GM20431 (cell line): ENCODE measurements around the gene MTMR12.
"Not testable (repeated sequence)": the region's sequence is repeated elsewhere in the genome, so short reads cannot be mapped to it uniquely, and the experiment has no call there.

Experiments used
- in situ Hi-C: fragments of 300-500 bp; cut with MseI, MboI; formaldehyde crosslinking; loops from one replicate; pipeline ENCODE4 v1.15.0; 2020; ENCODE audit warnings: low sequenced_read_pairs; ENCODE audit not compliant: unreplicated experiment

The MTMR12 gene

DNA sequence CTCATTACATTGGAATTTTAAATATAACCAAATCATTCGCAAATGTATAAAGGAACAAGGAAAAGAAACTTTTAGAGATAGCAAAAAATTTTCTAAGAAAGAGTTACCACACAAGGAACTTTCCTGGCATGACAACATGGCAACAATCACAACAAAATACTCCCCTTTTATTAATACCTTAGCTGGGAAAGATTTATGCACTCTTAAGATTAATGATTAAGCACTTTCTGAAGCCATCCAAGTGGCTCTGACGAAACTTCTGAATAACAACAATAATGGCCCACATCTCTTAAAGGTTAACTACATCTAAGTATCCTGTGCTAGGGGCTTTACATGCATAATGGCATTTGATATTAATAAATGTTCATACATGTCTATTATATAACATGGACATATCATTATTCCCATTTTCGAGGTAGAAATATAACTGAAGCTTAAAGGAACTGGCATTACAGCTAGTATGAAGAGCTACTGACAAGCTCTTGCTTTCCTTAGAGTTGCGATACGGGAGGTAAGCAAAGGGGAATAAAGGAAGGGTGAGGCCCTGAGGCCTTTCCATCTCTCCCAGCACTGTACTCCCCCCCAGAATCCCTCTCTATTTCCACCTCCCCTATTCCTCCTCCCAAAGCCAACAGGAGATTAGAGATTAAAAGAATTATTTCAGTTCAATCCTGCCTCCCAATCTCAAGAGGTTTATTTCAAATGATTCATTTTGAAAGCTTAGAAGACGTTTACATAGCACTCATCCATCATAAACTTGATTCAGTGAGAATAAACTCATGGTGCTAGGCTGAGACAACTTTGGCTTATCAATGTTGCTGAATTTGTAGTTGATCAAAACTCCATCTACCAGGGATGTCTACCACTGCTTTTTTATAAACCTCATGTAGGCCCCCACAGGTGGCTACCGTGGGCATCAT is 9.6 kb downstream of the MTMR12 start:
- in situ Hi-C loops = no loop called here

DNA sequence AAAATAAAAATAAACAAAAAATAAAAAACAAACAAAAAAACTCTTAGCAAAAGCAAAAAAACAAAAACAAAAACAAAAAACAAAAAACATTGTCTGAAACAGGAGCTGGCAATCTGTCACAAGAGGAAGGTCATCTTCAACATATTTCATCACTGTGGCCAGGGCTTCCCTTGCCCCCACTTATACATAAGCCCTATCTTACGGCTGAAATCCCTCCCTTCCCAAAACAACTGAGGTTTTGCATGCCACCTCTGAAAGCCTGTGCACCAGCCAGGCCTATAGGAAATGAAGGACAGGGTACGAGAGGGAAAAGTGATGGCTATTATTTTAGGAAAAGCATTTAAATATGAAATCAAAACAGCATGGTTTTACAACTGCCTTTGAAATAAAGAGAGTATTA is 10.8 kb downstream of the MTMR12 start:
- in situ Hi-C loops = no loop called here

DNA sequence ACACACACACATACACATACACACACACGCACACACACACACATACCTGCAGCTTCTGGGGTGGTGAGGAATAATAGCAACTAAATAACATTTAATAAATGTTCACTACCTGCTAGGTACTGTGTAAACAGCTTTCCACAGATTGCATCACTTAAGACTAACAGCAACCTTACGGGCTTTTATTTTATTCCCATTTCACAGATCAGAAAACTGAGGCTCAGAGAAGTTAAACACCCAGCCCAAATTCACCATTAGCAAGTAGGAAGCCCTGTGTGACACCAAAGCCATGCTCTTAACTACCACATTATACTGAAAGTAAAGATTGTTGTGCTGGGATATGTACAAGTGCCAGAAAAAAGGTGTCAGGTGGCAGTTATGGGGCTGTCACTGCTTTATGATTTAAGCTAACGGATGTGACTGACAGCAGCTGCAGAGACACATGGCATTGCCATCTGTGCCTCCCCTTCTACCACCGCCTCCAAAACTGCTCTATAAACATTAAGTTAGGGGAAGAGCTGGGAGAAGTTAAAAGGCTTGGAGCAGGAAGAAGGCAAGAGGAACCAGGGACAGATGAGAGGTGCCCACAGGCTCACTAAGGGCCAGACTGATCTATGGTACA is 13.6 kb downstream of the MTMR12 start:
- in situ Hi-C loops = no loop called here

DNA sequence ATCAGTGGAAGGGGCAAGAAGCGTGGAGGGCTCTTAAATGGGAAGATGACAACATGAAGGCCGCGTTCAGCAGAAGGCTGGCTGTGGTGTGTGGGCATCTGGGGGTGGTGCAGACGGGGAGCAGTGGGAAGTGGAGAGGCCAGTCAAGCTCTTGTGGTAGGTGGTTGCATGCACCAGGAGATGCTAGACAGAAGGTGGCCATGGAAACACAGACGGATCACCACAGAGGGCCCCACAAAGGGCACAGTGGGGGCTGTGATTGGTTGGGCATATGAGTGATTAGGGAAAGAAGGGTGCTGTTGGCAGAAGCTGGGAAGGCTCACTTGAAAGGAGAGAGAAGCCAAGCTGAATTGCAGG is 14.7 kb downstream of the MTMR12 start:
- in situ Hi-C loops = no loop called here

DNA sequence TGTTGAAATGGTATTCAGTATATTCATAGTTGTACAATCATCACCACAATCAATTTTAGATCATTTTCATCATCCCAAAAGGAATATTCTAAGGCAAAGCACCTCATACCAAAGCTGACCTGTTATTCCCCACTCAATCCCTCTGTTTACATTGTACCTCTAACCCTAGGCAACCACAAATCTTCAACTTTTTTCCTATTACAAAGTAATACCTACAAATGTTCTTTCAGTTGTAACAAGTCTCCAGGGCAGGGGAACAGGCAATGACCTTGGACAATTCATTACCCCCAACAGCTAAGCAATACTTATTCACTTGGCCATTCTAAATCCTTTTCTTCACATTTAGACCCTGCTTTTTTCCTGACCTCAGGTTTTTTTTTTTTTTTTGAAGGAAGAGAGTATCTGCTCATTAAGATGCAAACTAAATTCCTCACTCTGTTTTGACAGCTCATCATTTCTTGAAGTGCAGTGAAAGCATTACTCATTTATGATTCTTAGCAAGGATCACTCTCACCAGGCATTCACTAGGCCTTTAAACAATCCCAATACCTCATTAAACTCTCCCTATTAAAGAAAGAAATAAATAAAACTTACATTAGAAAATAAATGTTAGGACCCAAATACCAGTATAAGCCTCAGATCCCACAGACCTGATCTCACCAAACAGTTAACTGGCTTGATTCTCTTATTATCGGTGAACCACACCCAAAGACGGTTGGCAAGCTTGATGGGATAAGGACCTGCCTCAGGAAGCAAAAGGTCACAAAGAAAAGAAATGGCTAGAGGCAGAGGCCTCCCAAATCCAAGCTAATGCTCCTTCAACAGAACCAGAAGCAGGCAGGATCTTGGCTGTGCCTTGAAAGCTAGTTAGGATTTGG is 15.3 kb downstream of the MTMR12 start:
- in situ Hi-C loops = no loop called here

DNA sequence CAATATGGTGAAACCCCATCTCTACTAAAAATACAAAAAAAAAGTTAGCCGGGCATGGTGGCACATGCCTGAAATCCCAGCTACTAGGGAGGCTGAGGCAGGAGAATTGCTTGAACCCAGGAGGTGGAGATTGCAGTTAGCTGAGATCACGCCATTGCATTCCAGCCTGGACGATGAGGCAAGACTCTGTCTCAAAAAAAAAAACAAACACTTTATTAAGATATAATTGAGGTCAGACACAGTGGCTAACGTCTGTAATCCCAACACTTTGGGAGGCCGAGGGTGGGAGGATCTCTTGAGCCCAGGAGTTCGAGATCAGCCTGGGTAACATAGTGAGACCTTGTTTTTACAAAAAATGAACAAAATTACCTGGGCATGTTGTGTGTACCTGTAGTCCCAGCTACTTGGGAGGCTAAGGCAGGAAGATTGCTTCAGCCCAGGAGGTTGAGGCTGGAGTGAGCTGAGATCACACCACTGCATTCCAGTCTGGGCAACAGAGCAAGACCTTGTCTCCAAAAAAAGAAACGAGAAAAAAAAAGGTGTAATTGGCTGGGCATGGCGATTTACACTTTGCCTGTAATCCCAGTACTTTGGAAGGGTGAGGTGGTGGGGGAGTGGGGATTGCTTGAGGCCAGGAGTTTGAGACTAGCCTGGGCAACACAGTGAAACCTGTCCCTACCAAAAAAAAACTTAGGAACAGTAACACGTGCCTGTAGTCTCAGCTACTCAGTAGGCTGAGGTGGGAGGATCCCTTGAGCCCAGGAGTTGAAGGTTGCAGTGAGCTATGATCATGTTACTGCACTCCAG is 16.6 kb downstream of the MTMR12 start:
- in situ Hi-C loops = not testable (repeated sequence)

DNA sequence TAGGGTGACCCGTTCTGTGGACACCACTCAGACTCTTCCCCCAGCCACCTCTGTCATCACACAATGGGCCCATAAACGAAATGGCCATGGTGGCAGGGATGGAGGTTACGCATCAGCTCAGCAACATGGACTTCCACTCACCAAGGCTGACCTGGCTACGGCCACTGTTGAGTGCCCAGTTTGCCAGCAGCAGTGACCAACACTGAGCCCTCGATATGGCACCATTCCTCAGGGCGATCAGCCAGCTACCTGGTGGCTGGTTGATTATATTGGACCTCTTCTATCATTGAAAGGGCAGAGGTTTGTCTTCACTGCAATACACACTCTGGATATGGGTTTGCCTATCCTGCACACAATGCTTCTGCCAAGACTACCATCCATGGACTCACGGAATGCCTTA is 21.1 kb downstream of the MTMR12 start:
- in situ Hi-C loops = no loop called here

DNA sequence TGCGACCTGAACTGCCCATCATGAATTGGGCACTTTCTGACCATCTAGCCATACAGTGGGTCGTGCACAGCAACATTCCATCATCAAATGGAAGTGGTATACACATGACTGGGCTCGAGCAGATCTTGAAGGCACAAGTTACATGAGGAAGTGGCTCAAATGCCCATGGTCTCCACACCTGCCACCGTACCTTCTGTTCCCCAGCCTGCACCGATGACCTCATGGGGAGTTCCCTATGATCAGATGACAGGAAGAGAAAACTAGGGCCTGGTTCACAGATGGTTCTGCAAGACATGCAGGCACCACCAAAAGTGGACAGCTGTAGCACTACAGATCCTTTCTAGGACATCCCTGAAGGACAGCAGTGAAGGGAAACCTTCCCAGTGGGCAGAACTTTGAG is 21.8 kb downstream of the MTMR12 start:
- in situ Hi-C loops = no loop called here

DNA sequence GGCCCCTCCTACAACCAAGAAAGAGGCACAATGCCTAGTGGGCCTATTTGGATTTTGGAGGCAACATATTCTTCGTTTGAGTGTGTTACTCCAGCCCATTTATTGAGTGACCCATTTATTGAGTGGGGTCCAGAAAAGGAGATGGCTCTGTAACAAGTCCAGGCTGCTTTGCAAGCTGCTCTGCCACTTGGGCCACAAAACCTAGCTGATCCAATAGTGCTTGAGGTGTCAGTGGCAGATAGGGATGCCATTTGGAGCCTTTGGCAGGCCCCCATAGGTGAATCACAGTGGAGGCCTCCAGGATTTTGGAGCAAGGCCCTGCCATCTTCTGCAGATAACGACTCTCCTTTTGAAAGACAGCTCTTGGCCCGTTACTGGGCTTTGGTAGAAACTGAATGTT is 22.2 kb downstream of the MTMR12 start:
- in situ Hi-C loops = not testable (repeated sequence)

DNA sequence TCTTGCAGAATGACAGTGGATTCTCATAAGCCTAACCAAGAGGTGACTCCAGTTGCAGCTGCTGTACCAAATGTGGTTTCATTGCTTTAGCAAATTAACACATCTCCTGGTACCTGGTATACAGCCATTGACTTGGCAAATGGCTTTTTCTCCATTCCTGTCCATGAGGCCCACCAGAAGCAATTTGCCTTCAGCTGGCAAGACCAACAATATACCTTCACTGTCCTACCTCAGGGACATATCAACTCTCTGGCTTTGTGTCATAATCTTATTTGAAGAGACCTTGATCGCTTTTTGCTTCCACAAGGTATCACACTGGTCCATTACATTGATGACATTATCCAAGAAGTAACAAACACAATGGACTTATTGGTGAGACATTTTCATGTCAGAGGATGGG is 22.8 kb downstream of the MTMR12 start:
- in situ Hi-C loops = not testable (repeated sequence)

DNA sequence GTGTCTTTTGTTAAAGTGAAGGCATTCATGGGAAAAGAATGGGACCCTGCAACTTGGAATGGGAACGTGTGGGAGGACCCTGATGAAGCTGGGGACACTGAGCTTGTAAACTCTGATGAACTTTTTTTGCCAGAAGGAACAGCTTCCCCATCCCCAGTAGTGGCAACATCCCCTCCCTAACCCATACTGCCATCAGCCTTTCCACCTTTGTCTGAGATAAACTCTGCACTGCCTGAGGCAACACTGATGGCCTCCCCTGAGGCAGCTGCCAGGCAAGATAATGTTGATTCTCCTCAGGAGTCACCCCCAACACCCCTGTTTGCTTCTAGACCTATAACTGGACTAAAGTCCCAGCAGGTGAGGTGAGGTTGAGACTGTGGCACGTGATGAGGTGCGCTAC is 24.6 kb downstream of the MTMR12 start:
- in situ Hi-C loops = not testable (repeated sequence)

DNA sequence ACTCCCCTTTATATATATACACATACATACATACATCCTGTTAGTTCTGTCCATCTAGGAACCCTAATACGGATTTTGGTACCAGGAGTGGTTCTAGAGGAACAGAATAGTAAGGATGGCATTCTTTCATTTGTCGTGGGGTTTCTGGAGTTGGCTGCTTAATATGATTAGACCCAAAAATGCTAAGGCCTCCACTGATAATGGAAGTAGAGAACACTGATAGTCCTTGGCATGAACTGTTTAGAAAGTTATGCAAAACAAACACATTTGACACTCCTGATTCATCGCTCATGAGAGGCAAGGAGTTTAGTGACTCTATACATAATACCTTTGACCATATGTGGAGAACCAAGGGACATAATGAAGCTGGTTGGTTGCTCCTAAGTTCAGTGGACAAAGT is 25.2 kb downstream of the MTMR12 start:
- in situ Hi-C loops = not testable (repeated sequence)

DNA sequence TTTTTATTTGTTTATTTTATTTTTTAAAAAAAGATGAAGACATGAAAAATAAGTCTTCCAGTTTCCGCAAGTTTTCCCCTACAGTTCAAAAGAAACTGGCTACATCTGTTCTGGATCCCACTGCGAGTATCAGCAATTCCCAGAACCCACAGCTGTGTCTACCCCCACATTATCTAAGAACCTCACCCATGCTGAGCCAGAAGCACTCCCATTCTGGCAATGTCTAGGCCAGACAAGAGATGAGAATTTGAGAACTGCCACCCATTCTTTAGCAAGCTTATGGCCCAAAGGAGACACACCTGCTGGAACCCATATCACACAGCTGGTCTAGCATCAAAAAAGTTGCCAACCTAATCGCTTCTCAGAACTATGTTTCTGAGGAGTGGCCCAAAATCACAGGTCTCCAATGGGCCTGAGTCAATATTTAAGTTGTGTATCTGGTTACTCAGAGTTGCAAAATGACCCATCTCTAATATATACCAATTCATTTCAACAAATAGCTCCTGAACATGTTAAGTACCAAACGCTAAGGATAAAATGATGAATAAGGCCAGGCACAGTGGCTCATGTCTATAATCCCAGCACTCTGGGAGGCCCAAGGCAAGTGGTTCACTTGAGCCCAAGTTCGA is 27.1 kb downstream of the MTMR12 start:
- in situ Hi-C loops = no loop called here

DNA sequence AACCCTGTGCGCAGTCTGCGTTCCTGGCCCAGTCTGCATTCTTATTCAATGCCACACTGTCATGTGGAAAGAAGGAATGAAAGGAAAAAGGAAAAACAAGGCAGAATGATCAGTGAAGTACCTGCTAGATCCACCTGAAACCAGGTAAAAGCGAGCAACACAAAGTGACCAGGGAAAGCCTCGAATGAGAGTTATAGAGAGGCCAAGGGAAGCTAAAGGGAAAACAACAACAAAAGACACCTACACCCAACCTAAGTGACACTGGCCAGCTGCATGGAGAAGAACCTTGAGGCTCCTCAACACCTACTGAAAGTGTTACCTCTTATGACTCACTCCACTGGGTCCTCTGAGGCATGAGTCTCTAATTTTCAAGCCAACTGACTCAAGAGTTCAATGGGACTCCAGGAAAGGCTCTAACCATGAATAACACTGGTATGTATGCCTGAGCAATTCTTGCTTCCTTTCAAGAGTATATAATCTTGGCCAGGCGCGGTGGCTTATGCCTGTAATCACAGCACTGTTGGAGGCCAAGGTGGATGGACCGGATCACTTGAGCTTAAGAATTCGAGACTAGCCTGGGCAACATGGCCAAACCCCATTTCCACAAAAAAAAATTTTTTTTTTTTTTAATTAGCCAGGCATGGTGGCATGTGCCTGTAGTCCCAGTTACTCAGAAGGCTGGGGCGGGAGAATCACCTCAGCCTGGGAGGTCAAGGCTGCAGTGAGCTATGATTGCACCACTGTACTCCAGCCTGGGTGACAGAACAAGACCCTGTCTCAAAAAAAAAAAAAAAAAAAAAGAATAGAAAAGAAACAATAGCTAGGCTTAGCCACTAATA is 29.0 kb downstream of the MTMR12 start:
- in situ Hi-C loops = no loop called here

DNA sequence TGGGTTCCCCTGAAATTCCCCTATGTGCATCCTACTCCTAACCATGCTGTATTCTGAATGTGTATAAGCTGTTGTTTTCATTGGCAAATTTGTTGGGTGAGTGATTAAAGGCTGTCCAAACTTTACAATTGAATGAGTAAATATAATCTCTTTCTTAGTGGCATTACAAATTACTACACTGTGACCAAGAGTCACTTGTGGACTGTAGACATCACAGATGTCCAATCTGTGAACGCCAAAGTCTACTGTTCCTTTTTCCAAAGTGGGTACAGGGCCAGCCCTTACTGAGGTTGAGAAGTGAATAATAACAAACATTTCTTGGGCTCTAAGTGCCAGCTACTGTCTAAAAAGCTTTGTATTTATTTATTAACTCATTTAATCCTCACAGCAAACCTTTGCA is 29.7 kb downstream of the MTMR12 start:
- in situ Hi-C loops = no loop called here

DNA sequence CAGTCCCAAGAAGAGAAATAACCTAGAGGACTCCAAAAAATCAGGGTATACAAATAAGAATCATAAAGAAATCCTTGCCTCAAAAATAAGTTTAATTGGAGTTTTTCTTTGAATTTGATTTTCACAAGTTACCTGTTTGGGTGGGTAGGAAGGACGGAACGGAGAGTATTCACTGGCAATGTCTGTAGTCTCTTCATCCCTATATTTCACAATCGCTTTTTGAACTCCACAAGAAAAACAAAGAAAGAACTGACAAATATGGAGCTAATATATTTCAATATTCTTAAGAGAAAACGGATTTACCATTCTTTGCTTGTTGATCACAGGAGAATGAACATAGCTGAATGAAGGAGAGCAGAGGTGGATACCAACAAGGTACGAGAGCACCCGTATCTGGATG is 30.1 kb downstream of the MTMR12 start:
- in situ Hi-C loops = no loop called here

DNA sequence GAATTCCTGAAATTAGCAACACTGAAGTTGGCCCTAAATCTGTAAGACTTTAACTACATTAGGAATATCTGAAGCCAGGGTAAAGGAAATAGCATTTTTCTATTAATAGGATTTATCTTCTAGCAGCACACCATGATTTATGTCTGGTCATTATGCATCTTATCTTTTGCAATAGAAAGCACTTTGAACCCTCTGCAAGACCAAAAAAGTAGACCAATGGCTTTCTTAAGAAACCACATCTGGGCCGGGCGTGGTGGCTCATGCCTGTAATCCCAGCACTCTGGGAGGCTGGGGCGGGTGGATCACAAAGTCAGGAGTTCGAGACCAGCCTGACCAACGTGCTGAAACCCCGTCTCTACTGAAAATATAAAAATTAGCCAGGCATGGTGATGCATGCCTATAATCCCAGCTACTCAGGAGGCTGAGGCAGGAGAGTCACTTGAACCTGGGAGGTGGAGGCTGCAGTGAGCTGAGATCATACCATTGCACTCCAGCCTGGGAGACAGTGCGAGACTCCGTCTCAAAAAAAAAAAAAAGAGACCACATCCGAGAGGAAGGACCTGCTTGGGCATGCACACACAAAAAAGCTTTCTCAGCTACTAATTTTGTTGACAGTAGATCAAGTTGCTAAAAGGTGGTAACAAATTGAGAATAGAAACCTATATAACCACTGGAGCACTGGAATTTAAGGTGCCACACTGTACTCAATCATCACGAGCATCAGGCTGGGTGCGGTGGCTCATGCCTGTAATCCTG is 31.2 kb downstream of the MTMR12 start:
- in situ Hi-C loops = not testable (repeated sequence)

DNA sequence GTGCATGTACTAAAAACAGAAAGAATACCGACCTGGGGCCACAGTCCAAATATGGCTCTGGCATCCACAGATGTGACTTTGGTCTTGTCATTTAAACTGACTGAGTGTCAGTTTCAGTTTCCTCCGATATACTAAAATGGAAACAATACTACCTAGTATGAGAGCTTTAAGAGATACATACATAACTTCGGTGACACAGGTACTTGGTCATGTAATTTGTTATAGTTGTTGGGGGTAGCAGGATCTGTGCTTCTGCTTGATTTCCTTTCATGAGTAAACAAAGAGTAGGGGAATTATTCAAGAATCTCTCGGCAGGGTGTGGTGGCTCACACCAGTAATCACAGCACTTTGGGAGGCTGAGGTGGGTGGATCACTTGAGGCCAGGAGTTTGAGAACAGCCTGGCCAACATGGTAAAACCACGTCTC is 32.1 kb downstream of the MTMR12 start:
- in situ Hi-C loops = no loop called here
